Muscle of arm (tissue), 12 donors: ENCODE data around the gene MCEE. TPM values are rescaled to one million over a fixed set of nuclear protein-coding genes. Genes with fewer than 3 reads are reported as not detected.

Experiments used
- DNase-seq: peaks from one replicate; pipeline ENCODE4 v3.0.0-alpha.2; 2013
- polyA plus RNA-seq, 12 donors: library from polyadenylated mRNA; unstranded; fragments of 120-200 nt; gene quantifications; one replicate each; pipeline ENCODE4 v1.2.1, GENCODE V29; 2013; ENCODE audit not compliant: insufficient read length in 12 of 12

The MCEE gene
- polyA plus RNA-seq, 12 donors = 19.6 to 32.1 (median 25.9) TPM; not detected in 1

DNA sequence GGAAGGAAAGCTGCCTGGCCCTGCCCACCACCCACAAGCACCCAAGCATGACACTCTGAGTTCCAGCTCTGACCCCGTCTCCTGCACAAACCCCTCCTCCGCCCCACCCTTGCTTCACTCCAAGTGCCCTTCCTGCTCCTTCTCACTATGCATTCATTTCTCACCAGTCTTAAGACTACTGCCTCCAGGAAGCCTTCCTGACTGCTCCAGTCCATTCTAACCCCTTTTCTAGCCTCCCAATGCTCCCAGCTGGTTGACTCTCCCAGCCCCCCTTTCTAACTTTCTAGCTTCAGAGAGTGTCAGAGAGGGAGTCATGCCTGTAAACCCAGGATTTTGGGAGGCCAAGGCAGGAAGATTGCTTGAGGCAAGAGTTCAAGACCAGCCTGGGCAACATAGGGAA, 69.8 kb downstream of the MCEE start:
- no peak for DNase-seq

Other genes with a start within 250 kb of the MCEE start
- 1 to 10 TPM in 10 of 12 donors, not detected in 2; 1.5 to 4.0 (median 2.2) TPM for gene VAX2, start 229.7 kb downstream of the MCEE start, polyA plus RNA-seq
- 1 to 10 TPM in 7 of 12 donors, under 1 TPM in 3, not detected in 2; 0.71 to 2.9 (median 1.5) TPM for gene ATP6V1B1, start 194.3 kb downstream of the MCEE start, polyA plus RNA-seq
- gene ANKRD53, start 151.6 kb downstream of the MCEE start, polyA plus RNA-seq = 1 to 10 TPM in 8 of 12 donors, under 1 TPM in 2, not detected in 2; 0.71 to 2.6 (median 1.3) TPM
- gene TEX261, start 135.4 kb downstream of the MCEE start, polyA plus RNA-seq = 10 to 100 TPM in 11 of 12 donors, not detected in 1; 31.9 to 51.4 (median 41.5) TPM
- 100 to 1,000 TPM in 1 of 12 donors, 10 to 100 TPM in 10, not detected in 1; 54.2 to 115 (median 67.5) TPM for gene NAGK, start 61.6 kb downstream of the MCEE start, polyA plus RNA-seq
- 100 to 1,000 TPM in 1 of 12 donors, 10 to 100 TPM in 11; 25.4 to 228 (median 36.9) TPM for gene MPHOSPH10, start 405 bp upstream of the MCEE start, polyA plus RNA-seq
- 1 to 10 TPM in 11 of 12 donors, not detected in 1; 4.3 to 9.6 (median 6.5) TPM for gene PAIP2B, start 96.9 kb upstream of the MCEE start, polyA plus RNA-seq
- gene ZNF638, start 201.6 kb upstream of the MCEE start, polyA plus RNA-seq = 100 to 1,000 TPM in 9 of 12 donors, 10 to 100 TPM in 2, not detected in 1; 71.9 to 162 (median 110) TPM